Heart left ventricle (tissue), 13 donors: ENCODE measurements around the gene CDK8.

Experiments used
- POLR2A ChIP-seq, 2 donors: fragments of 450-650 bp; IDR thresholded peaks; one replicate each; pipeline ENCODE4 v1.6.1; 2017; ENCODE audit warnings: antibody characterized with exemption in 2 of 2, mild to moderate bottlenecking in 2 of 2, moderate library complexity in 2 of 2
- TF ChIP-seq, protein P1 (sequence below), 12 donors: fragments of 200-600 bp; sonication (generic) in 4 of 12; IDR thresholded peaks; one replicate each; pipeline versions ENCODE4 v1.5.0 to v1.8.0; 2018 to 2022; ENCODE audit warnings: antibody characterized with exemption in 12 of 12, mild to moderate bottlenecking in 5 of 12
- donor health status: ischemic (EF 13 %, LVEDD 7.1; RV severe dilation, severe dysfunction).
- donor health status: DM: no; HTN: yes; CAD: no.
- donor health status: DM: no; HTN: no; CAD: no.
- donor health status: ischemic (EF 25% LVEDD 6.9; RV normal size, moderate dysfunction).
- donor health status: ischemic (EF 25% LVEDD 5.7; RV mildly dilated, moderate dysfunction).
- donor health status: ischemic (EF 35%, LVEDD 5.7; RV mildly dilated, moderate dysfunction).
- donor health status: nonischemic (EF 11% LVEDD 7.7; RV severe dilation, severe dysfunction).
- donor health status: DM: yes; HTN: yes; CAD: no.
- donor health status: PGD.
- donor health status: ischemic (EF 29% LVEDD 5.4; RV normal size, mild dysfunction).
- donor health status: nonischemic (EF 23%, LVEDD 6.1; RV moderate dilation, normal function).

- TF ChIP-seq POLR2A (IDR thresholded peaks at IDR 0.05): no peak
- TF ChIP-seq, protein P1, sequence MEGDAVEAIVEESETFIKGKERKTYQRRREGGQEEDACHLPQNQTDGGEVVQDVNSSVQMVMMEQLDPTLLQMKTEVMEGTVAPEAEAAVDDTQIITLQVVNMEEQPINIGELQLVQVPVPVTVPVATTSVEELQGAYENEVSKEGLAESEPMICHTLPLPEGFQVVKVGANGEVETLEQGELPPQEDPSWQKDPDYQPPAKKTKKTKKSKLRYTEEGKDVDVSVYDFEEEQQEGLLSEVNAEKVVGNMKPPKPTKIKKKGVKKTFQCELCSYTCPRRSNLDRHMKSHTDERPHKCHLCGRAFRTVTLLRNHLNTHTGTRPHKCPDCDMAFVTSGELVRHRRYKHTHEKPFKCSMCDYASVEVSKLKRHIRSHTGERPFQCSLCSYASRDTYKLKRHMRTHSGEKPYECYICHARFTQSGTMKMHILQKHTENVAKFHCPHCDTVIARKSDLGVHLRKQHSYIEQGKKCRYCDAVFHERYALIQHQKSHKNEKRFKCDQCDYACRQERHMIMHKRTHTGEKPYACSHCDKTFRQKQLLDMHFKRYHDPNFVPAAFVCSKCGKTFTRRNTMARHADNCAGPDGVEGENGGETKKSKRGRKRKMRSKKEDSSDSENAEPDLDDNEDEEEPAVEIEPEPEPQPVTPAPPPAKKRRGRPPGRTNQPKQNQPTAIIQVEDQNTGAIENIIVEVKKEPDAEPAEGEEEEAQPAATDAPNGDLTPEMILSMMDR (IDR thresholded peaks at IDR 0.05): no peak
Observed at GRCh38 chr13:26436914-26437313, 183.0 kb downstream of the CDK8 start.
